Mesothelial cell of epicardium (in vitro differentiated cells): ENCODE data around the gene MYBPC2. TPM values are rescaled to one million over a fixed set of nuclear protein-coding genes. Genes with fewer than 3 reads are reported as not detected.

Experiments used
- DNase-seq, 2 experiments: peaks; one replicate each; pipeline ENCODE4 v3.0.0; 2021; ENCODE audit warnings: low spot score in 2 of 2; ENCODE audit not compliant: unreplicated experiment in 2 of 2
- H3K27ac Mint-ChIP-seq: 2 replicates; pipeline ENCODE4 v1.8.0; 2021; ENCODE audit warnings: mixed read lengths
- H3K27me3 Mint-ChIP-seq: 2 replicates; pipeline ENCODE4 v1.8.0; 2021; ENCODE audit warnings: low read depth, mixed read lengths
- H3K36me3 Mint-ChIP-seq: 2 replicates; pipeline ENCODE4 v1.8.0; 2021; ENCODE audit warnings: mixed read lengths
- H3K4me1 Mint-ChIP-seq: 2 replicates; pipeline ENCODE4 v1.8.0; 2021; ENCODE audit warnings: mixed read lengths
- H3K4me3 Mint-ChIP-seq: 2 replicates; pipeline ENCODE4 v1.8.0; 2021; ENCODE audit warnings: mild to moderate bottlenecking, moderate library complexity, mixed read lengths
- H3K9me3 Mint-ChIP-seq: 2 replicates; pipeline ENCODE4 v1.8.0; 2021; ENCODE audit warnings: mixed read lengths
- total RNA-seq: library from RNA; stranded (reverse); gene quantifications from 3 replicates; pipeline ENCODE4 v1.2.1, GENCODE V29; 2021
- TF ChIP-seq, protein P1 (sequence below): fragments of 200-600 bp; sonication (generic); IDR thresholded peaks from one replicate; pipeline ENCODE4 v1.5.0; 2021; ENCODE audit warnings: antibody characterized with exemption; ENCODE audit not compliant: unreplicated experiment

MYBPC2 gene
- total RNA-seq, 1 donor from 2014 or later, result 1.2 TPM

DNA sequence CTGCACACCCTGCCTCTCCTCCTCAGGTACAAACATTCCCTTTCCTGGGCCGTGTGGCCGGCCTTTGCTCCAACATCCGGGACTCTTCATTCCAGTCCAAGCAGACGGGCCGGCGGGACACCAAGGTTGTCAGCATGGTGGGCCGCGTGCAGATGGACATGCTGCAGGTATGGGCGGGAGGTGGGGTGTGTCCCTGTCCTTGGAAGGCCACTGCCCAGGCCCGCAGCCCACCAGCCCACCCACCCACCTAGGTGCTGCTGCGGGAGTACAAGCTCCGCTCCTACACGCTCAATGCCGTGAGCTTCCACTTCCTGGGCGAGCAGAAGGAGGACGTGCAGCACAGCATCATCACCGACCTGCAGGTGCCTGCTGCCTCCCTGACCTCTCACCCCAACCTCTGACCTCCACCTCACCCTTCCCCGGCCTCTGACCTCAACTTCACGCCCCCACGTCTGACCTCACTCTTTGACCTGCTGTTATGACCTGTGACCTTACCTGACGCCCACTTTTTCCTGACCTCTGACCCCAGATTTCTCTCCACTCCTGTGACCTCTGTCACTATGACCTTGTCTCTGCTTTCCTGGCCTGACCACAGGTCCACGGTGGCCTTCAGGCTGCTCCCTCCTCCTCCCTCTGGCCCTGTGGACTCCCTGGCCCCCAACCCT lies 26.4 kb upstream of the MYBPC2 start:
- no peaks in the 10 kb centered on the region for H3K27me3 Mint-ChIP-seq
- H3K36me3 Mint-ChIP-seq, result peaks cover 16% of the 10 kb centered on the region
- no peak overlapping the region for H3K27ac Mint-ChIP-seq

DNA sequence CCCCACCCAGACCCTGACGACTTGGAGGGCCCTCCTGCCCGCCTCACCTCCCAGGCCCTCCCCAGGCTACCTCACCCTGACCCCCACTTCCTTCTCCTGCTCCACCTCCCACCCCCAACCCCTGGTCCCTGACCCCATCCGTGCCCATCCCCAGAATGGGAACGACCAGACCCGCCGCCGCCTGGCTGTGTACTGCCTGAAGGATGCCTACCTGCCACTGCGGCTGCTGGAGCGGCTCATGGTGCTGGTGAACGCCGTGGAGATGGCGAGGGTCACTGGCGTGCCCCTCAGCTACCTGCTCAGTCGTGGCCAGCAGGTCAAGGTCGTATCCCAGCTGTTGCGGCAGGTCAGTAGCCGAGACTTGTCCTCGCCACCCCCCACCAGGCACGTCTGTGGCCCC lies 25.9 kb upstream of the MYBPC2 start:
- TF ChIP-seq, protein P1, sequence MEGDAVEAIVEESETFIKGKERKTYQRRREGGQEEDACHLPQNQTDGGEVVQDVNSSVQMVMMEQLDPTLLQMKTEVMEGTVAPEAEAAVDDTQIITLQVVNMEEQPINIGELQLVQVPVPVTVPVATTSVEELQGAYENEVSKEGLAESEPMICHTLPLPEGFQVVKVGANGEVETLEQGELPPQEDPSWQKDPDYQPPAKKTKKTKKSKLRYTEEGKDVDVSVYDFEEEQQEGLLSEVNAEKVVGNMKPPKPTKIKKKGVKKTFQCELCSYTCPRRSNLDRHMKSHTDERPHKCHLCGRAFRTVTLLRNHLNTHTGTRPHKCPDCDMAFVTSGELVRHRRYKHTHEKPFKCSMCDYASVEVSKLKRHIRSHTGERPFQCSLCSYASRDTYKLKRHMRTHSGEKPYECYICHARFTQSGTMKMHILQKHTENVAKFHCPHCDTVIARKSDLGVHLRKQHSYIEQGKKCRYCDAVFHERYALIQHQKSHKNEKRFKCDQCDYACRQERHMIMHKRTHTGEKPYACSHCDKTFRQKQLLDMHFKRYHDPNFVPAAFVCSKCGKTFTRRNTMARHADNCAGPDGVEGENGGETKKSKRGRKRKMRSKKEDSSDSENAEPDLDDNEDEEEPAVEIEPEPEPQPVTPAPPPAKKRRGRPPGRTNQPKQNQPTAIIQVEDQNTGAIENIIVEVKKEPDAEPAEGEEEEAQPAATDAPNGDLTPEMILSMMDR, result no peak
- no peaks in the 10 kb centered on the region for H3K9me3 Mint-ChIP-seq
- peaks cover 17% of the 10 kb centered on the region for H3K36me3 Mint-ChIP-seq
- H3K27me3 Mint-ChIP-seq, result no peaks in the 10 kb centered on the region
- H3K27ac Mint-ChIP-seq, result no peak overlapping the region
- no peak overlapping the region for H3K4me3 Mint-ChIP-seq
- no peak for DNase-seq
- H3K4me1 Mint-ChIP-seq, result no peaks in the 10 kb centered on the region

More for the DNA sequence above, 26.4 kb upstream of the MYBPC2 start:
- no peaks in the 10 kb centered on the region for H3K4me1 Mint-ChIP-seq
- TF ChIP-seq, protein P1, result no peak
- no peak overlapping the region for H3K4me3 Mint-ChIP-seq
- DNase-seq, result no peak
- H3K9me3 Mint-ChIP-seq, result no peaks in the 10 kb centered on the region

DNA sequence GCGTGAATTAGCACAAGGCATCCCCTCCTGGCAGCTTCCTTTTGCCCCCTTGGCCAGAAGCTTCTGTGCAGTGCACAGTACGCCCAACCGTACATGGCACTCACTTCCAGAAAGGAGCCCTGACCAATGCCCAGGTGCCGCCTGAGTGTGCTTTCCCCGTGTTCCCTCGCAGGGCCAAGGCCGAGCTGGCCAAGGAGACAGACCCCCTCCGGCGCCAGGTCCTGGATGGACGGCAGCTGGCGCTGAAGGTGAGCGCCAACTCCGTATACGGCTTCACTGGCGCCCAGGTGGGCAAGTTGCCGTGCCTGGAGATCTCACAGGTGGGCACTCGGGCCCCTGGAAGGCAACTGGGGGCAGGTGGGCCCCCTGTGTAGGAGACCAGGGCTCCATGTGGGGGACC lies 23.3 kb upstream of the MYBPC2 start:
- H3K9me3 Mint-ChIP-seq, result no peaks in the 10 kb centered on the region
- H3K27me3 Mint-ChIP-seq, result no peaks in the 10 kb centered on the region
- TF ChIP-seq, protein P1, result no peak
- peaks cover 20% of the 10 kb centered on the region for H3K36me3 Mint-ChIP-seq
- no peaks in the 10 kb centered on the region for H3K4me1 Mint-ChIP-seq
- DNase-seq, result no peak
- no peak overlapping the region for H3K27ac Mint-ChIP-seq
- H3K4me3 Mint-ChIP-seq, result no peak overlapping the region

DNA sequence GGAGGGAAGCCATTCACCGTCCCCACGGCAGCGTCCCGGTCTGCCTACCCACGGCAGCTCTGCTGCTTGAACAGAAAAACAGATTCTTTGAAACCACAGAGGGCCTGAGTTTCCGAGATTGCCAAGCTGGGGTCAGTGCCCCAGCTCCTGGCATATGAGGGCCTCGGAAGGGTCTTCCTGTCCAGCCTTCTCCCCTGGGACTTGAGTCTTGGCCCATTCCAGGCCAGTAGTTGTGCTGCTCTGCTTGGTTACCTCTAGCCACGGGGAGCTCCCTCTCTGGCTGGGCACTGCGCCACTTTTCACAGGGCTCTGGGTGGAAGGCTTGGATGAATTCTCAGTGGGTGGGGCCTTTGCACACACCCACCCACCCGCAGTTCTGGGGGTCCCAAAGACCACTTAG lies 22.6 kb upstream of the MYBPC2 start:
- Mint-ChIP-seq H3K36me3 (peaks cover 20% of the 10 kb centered on the region), H3K27me3 (no peaks in the 10 kb centered on the region), H3K9me3 (no peaks in the 10 kb centered on the region), H3K4me1 (no peaks in the 10 kb centered on the region), H3K27ac (no peak overlapping the region), H3K4me3 (no peak overlapping the region)
- TF ChIP-seq, protein P1, result no peak
- DNase-seq, result no peak

DNA sequence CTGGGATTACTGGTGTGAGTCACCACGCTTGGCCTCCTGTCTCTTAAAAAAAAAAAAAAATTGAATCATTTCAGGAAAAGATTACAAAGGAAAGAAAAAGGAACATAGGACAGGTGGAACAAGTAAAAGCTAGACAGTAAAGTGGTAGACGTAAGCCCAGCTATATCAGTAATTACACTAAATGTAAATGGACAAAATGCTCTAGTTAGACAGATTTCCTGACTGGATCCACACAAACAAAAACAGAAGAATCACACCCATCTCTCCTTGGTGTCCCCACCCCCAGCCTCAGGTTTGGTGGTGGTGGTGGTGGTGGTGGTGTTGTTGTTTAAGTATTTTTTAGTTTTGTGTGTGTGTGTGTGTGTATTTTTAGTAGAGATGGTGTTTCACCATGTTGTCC lies 20.3 kb upstream of the MYBPC2 start:
- peaks cover 15% of the 10 kb centered on the region for H3K36me3 Mint-ChIP-seq
- H3K9me3 Mint-ChIP-seq, result no peaks in the 10 kb centered on the region
- DNase-seq, result no peak
- H3K27ac Mint-ChIP-seq, result no peak overlapping the region
- H3K27me3 Mint-ChIP-seq, result peaks cover 2% of the 10 kb centered on the region
- no peak overlapping the region for H3K4me3 Mint-ChIP-seq
- H3K4me1 Mint-ChIP-seq, result no peaks in the 10 kb centered on the region
- TF ChIP-seq, protein P1, result no peak

DNA sequence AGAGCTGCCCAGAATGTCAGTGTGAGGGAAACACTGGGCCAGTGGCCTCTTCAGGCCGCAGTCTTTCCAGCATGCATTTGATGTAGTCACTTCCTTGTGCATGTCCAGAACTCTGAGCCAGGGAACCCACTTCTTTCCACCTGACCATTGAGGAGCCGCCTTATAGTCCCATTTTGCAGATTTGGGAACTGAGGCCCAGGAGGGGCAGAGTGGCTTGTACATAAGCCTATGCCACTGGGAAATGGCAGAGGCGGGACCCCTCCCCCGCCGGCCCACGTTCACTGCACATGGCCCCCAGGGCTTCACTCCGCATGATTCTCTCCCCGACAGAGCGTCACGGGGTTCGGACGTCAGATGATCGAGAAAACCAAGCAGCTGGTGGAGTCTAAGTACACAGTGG lies 19.6 kb upstream of the MYBPC2 start:
- DNase-seq, result no peak

More for the DNA sequence above, 19.6 kb upstream of the MYBPC2 start:
- Mint-ChIP-seq H3K4me3 (no peak overlapping the region), H3K27me3 (peaks cover 4% of the 10 kb centered on the region), H3K9me3 (no peaks in the 10 kb centered on the region), H3K27ac (no peak overlapping the region), H3K4me1 (no peaks in the 10 kb centered on the region), H3K36me3 (peaks cover 15% of the 10 kb centered on the region)
- TF ChIP-seq, protein P1, result no peak
